ENCODE data around the gene C1orf146.
"Not testable (repeated sequence)": the region's sequence is repeated elsewhere in the genome, so short reads cannot be mapped to it uniquely, and the experiment has no call there.

Gene C1orf146, protein sequence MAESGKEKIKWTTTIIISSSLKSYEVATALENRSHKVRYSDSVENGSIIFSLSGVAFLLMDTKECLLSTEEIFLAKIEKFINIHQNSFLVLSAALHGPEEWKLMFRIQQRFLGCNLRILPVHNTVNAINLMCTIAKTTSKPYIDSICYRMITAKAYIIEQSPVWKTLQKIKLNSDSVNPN

DNA sequence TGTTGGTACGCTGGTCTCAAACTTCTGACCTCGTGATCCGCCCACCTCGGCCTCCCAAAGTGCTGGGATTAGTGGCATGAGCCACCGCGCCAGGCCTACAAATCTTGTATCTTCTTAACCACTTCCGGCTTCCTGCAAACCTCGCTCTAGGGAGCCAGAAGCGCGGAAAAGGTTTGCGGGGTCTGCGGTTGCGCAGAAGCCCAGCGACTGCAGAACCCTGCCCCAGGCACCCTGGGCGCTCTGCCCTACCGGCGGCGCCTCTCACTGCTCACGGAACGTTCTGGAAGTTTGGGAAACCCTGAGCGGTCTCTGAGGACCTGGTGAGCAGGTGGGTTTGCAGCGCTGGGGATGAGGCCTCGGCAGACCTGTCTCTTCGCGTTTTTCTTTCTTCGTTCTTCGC lies at the start of gene C1orf146:
TSS of gene C1orf146 (plus strand) at position 195 of the 400 bp plus-strand sequence. CDS start 13,506 bp downstream, outside the sequence.
- DNase-seq = no peak

DNA sequence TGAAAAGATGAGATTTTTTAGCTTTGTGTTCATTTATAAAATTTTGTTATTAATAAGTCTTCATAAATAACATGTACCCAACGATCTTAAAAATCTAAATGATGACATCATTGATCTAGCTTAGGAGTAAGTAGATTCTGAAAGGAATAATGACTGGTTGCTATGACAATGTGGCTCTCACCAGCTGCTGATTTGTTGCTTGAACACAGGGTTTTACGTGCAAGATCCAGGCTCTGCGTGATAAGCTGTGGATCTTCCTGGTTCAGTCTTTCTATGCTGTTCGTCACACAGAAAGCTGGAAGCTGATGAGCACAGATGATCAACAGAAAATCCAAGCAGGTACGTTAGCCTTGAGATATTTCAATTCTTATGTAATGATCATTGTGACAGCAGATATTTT lies 49.1 kb upstream of the C1orf146 start:
- no peak for DNase-seq

DNA sequence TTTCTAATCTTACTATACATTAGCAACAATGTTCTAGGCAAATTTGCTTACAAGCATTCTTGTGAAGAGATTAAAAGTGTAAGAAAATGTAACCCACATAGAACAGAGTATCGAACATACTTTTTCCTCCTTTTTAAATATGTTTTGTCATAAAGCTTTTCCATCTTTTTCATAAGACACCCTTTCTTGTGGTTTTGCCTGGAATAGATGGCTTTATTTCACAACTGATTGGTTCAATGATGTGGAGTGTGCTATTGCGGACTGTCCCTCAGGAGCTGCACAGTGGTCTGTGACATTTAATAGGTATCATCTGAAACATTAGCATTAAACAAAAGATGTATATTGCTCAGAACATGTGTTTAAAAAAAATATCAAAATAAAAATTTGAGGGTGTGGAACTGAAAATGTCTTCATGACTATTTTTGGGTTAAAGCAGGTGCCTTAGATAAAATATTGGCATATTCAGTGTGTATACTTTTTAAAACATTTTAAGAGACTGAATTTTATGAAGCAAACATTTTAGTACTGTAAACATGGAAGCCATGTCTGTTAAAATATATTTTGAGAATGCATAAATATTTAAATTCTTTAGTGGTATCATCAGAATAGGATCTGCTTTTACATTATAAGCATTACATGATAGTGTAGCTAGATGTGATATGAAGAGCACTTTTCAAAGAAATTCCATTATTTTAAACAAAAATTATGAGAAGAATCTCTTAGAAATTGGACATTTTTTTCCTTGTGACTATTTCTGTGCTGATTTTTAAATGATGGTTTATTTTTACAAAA lies 48.3 kb upstream of the C1orf146 start:
- DNase-seq = no peak

DNA sequence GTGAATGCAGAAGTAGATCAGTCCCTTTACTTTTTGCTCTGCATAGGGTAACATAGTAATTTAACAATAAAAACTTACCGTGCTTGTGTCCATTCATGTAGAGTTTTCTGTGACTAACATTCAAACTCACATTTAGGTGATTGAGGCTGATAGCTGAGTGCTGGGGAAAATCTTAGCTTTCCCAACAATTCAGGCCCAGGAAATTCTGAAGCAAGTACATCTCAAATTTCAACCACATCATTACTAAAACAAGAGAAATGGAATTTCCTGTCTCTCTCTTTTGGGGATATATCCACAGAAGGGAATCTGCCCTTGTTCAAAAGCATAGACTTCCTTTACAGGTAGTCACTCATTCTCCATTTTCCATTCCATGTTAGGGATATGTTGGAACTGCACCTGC lies 33.1 kb upstream of the C1orf146 start:
- DNase-seq = no peak

DNA sequence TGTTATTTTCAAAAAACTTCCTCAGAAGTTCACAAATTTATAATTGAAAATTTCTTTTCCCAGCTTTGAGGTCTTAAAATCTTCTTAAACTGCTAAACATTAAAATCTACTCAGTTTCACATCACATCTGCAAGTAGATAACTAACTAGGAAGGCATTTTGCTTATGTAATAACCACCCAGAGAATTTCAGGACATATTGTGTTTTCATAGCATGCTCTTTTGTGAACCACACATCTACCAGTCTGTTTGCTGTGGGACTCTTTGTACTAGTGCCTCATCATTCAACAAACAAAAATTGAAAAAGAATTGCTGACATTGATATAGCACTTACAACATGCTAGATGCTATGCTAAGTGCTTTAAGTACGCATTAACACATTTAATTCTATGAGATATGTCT lies 31.6 kb upstream of the C1orf146 start:
- DNase-seq = no peak

DNA sequence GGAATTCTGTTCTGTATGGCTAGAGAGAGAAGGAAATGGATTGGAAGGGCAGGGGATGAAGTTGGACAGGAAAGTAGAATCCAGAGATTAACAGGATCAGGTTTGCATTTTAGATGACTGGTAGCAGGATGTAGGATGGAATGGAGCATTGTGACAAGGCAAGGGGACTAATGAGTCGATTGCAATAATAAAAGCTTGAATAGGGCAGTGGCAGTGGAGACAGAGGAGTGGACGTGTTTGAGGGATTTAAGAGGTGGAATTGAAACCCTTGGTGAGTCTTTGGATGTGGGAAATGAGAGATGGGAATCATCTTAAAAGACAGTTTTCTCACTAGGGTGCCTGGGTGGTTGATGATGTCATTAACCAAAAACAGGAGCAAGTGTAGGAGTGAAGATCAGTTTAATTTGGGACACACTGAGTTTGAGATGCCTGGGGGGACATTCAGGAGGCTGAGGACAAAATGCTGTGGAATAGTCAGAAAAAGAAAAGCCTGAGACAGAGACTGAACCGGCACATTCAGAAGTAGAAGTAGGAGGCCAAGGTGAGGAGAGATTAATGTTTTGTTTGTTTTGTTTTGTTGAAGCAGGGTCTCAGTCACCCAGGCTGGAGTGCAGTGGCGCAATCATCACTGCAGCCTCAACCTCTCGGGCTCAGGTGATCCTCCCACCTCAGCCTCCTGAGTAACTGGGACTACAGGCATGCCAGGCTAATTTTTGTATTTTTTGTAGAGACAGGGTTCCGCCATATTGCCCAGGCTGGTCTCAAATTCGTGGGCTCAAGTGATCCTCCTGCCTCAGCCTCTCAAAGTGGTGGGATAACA lies 29.1 kb upstream of the C1orf146 start:
- DNase-seq = no peak

DNA sequence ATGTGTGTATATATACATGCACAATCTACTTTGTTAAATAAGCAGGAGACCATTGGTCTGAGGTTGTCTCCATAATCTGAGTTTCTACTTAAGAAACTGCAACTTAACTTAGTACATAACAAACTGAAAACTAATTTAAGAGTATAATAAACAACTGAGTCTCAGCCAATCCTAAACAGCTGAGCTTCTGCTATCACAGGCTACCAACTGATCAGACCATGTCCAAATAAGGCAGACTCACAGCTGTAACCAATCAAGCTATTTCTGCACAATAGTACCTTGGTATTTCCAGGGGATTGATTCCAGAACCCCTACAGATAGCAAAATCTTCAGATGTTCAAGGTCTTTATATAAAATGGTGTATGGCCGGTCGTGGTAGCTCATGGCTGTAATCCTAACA lies 26.0 kb upstream of the C1orf146 start:
- no peak for DNase-seq

DNA sequence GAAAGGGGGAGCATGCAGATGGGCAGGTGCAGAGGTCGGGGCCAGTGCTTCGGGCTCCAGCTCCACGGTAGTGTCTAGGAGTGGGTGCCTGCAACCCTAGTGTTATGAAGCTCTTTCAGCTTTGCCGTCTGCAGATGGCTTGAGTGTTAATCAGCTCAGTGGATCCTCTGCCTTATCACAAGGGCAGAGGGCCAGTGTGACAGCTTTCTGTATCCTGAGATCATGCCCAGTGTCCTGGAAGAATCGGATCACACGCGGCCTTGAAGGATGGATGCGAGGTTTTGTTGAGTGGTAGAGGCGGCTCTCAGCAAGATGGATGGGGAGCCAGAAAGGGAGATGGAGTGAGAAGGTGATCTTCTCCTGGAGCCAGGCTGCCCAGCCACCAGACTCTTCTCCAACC lies 25.5 kb upstream of the C1orf146 start:
- DNase-seq = no peak

DNA sequence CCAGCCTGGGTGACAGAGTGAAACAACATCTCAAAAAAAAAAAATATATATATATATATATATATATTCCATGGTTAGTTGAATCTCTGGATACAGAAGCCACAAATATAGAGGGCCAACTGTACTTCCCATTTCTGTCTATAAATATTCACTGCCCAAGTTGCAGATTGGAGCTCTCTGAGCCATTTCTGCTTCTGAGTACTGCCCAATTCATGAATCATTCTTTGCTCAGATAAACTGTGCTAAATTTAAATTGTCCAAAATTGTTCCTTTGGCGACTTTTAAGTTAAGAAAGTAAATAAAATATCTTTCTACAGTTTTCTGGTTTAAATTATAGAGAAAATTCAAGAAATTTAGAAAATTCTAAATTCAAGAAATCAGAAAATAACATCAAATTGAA lies 23.2 kb upstream of the C1orf146 start:
- DNase-seq = no peak

DNA sequence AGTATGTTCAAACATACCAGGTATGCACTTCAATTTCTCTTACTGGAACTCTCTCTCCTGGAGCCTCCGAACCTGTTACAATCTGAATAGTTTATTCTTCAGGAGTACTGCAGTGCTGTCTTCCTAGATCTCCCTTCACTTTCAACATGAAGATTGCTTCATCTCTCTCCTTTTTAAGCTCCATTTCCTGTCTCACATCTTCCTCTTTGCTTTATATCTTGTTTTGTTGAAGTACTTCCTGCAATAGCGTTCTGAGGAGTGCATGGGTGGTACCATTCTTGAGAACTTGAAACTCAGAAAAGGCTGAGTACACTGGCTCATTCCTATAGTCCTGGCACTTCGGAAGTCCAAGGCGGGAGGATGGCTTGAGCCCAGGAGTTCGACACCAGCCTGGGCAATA lies 15.7 kb upstream of the C1orf146 start:
- DNase-seq = no peak

DNA sequence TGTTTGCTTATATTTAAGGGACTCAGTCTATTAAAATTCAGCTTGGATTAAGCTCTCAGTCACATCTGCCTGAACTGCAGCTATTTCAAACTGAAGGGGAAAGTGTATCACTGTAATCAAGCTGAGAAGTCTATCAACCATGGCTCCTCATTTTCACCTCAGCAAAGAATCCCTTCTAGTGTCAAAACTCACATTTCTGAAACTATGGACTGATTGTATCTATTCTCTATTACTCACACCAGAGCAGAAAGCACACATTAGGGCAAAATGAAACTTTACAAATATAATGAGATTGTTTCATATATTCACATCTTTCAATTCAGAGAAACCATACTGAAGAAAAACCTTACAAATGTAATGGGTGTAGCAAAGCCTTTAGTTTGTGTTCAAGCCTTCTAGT lies 14.6 kb upstream of the C1orf146 start:
- DNase-seq = no peak

DNA sequence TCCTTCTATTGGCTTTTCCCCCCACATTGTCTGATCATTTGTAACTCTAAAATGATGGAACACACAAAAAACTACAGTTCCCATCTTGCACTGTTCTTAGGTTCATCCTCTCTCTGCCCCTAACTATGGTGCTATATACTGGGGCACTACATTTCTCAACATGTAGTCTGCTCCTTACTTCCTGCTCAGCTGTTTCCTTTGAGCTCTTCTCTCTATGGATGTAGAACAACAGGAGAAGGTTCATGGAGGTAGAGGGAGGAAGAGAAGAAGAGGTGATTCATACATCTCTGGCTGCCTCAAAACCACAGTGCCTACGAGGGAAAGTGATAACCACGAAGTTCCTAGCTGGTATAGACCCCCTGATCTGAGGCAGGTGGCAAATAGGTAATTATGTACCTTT lies 7.0 kb upstream of the C1orf146 start:
- DNase-seq = no peak

DNA sequence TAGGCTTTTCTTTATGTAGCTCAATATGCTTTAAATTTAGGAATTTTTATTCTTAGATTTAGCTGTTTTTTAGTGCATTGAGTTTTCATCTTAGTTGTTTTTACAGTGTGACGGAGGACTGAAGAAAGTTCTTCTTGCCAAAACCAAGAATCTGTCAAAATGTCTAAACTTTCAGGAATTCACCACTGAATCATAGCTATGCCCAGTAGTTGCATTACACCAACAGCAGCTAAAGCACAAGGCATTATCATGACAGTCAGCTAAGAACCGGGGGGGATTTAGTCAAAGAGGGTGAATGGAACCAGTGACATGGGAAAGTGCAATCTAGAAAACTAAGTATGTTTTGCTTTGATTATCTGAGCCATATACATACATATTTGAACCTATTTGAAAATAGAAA lies 6.5 kb upstream of the C1orf146 start:
- DNase-seq = no peak

DNA sequence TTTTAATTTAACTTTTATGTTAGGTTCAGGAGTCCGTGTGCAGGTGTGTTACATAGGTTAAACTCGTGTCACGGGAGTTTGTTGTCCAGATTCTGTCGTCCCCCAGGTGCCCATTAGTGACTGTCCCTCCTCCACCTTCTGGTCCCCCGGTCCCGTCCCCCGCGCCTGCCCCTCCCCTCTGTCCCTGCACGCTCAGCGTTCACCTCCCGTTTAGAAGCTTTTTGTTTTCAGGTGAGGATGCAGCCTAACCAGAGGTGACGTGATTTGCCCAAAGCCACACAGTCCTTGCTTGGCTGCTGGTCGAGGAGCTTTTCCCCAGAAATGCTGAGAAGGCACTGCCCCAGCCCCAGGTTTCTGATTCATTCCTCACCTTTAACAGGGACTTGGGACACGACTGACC lies 844 bp downstream of the C1orf146 start:
- DNase-seq = no peak

DNA sequence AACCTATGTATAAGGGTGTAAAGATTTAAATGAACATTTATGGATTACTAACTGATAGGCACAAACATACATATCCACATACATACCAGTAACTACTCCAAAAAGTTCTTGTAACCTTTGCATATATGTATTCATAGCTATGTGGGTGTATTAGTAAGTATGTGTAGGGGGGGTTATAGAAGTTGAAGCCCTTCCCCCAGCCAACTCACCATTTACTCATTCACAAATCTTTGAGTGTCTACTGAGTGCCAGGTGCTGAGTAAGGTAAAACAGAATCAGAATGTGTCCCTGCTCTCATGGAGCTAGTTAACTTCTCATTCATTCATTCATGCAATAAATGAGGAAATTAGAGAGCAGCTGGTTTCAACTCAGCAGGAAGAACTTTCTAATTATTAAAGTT lies 1.3 kb downstream of the C1orf146 start:
- DNase-seq = no peak

DNA sequence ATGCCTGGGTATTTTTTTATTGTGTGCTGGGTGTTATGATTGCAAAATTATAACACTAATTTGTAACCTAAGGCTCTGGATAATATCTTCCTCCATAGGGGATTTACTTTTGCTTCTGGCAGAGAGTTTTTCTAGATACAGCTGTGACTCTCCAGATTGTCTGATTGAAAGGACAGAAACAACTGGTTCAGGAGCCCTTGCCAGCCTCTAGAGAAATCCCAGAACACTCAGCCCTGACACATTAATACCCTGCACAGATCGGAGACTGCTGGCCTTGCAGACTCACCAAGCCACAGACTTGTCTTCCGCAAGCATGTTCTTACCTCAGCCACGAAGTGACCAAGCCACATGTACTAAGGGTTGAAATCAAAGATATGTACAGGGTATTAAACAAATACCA lies 10.7 kb downstream of the C1orf146 start:
- no peak for DNase-seq

DNA sequence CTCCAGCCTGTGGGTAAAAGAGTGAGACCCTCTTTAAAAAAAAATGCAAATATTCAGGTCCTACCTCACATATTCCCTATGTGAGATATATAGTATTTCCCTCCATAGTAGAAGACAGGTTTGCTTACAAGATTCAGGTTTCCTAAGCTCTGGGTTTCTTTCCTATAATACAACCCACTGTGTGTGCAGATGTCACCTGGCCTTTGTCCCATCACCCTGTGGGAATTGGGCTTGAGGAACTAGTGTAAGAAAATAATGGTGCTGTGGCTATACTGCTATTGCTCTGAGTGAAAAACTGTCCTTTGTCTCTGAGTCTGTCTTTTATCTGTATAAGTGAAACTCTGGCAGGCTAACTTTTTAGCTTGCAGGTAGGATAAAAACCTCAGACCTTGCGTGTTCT lies 13.0 kb downstream of the C1orf146 start:
- DNase-seq = no peak

DNA sequence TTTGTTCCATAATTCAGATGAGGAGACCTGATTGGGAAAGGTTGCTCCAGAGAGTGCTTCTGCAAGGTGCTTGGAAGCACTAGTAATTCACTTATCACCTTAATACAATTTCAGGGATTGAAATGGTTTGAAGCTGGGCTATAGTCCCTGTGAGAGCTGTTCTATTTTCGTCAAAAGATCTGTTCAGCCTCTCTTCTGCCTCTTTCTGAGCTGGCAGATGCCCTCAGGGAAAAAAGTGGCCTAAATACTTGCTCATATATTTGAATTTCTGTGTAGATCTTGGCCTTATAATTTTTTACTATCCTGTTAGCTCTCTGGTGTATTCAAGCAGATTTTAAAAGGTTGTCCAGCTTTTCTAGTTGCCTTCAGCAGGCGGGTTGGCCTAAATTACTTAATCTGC lies 22.3 kb downstream of the C1orf146 start:
- no peak for DNase-seq

DNA sequence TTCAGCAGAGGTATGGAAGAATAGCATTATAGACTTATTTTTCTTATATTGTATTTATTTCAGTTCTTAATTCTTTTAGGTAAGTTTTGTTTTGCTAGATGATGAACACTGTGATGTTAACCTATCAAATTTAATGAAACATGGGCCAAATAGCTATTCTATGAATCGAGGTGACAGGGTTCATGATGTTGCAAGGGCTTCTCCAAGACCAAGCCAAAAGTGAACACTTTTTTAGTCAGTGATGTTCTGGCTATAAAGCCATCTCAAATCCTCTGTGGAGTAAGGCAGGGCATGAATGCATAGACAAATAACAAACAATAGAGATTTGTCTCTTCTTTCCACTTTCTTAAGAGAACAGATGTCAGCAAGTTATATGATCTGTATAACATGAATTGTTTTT lies 26.7 kb downstream of the C1orf146 start:
- no peak for DNase-seq

DNA sequence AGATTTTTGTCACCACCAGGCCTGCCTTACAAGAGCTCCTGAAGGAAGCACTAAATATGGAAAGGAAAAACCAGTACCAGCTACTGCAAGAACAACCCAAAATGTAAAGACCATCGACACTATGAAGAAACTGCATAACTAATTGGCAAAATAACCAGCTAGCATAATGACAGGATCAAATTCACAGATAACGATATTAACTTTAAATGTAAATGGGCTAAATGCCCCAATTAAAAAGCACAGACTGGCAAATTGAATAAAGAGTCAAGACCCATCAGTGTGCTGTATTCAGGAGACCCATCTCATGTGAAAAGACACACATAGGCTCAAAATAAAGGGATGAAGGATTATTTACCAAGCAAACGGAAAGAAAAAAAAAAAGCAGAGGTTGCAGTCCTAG lies 37.0 kb downstream of the C1orf146 start:
- not testable (repeated sequence) for DNase-seq

DNA sequence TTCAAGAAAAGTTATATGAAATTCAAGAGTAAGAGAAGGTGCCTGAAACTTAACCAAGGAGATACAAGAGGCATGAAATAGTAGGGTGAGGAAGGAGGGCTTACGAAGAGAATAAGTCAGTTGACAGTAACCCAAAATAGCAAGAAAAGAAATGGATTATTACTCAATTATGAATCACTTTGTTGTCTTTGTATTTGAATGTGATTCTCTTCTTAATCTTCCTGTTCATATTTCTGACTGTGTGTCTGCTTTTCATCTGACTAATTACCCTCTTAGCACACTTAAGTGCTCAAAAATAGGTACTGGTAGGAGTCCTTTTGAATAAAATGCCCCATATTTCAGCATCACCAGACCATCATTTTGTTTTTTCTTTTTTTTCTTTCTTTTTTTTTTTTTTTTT lies 41.6 kb downstream of the C1orf146 start:
- no peak for DNase-seq

DNA sequence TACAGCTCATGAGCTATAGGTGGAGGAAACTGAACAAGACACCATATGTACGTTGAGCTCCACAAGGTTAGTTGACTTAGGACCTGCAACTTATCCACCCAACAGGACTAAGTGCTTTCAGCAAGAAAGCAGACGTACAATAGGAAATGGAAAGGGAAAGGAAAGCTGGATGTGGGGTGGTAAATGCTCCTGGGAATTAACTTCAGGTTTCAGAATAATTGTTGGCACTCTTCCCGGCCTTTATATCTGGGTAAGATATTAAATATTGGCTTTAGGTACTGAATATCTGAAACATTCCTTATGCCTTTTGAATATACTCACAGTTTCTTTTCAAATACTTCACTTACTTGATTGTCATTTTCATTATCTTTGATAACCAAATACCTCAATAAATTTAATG lies 44.8 kb downstream of the C1orf146 start:
- DNase-seq = no peak

DNA sequence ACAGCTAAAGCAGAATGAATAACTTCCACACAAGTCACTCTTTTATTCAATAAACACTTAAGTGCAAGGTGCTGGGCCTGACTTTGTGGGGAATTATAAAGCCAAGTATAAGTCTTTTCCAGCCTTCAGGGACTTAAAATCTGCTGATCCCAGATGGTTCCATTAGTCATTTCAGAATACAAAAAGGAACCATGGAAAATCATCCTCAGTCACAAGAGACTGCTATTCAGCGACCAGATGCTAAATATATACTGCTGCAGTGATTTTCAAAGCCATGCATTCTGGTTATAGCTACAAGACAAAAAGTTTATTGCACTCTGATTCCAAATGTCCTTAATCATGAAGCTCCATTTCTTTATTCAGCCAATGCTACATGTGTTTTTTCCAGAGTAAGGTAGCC lies 55.3 kb downstream of the C1orf146 start:
- no peak for DNase-seq

DNA sequence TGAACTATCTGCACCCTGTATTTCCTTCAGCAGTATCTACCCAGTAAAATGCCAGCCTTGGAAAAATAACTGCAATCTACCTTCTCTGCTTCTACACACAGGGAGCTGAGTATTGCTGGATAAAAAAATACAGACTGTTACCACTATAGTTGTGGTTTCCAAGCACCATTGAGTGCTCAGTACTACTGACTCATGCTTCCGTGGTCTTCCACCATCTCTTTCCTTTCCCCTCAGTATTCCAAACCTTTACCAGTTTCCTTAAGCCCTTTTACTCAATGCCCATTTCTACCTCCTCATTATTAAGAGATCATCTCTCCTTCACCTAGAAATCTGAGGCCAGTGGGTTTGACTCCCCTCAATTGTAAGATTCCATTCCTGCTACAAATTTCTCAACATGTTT lies 57.2 kb downstream of the C1orf146 start:
- no peak for DNase-seq

All from activated CD4-positive, alpha-beta T cell treated with anti-CD3 and anti-CD28 coated beads, Interleukin-2, amount 50 U/mL, for 4 hours (primary cell).